Lung microvascular endothelial cell (primary cell): Measurements from ENCODE around the gene TRIM5. TPM values are rescaled to one million over a fixed set of nuclear protein-coding genes. Genes with fewer than 3 reads are reported as not detected.

Source experiments
- DNase-seq, 2 donors: peaks; one replicate each; pipeline versions ENCODE4 v3.0.0 to v3.0.0-alpha.2; 2010; ENCODE audit warnings: low read depth in 2 of 2
- total RNA-seq: library from RNA; depleted of rRNA; stranded (reverse); fragments of >200 nt; gene quantifications from 2 replicates; pipeline ENCODE4 v1.2.1, GENCODE V29; 2014

The TRIM5 gene
- total RNA-seq, 1 donor from 2014 or later: 75.4 TPM

DNA sequence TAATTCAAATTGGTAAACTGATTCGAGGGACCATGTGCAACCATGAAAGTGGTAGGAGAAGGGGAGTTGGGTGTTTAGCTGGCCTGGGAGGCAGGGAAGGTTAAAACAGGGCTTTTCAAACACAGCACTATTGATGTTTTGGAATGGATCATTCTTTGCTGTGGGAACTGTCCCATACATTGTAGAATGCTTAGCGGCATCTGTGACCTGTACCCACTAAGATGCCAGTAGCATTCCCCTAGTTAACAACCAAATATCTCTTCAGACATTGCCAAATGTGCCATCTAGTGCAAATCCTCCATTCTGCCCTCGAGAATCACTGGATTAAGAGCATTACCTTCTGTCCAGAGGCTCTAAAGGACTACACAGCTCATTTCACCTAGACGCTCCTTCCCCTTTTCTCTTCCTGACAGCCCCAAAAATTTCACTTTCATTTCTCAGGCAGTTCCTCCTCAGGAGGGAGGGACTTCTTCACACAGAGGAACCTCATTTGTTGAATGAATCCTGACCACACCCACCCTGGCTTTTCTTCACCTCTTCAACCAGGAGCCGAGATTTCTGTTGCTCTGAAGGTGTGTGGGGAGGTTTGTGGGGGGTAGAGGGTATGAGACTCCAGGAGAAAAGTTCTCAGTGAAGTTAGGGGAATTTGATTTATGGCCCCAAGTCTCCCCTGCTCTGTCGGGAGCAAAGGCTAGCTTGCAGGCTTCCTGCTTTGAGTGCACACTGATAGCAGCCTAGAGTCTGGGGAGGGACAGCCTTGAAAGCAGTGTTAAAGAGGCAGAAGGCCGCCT is 60.2 kb downstream of the TRIM5 start, which contains the start of gene TRIM34:
Gene TRIM34 (plus strand): TSS at position 513 of the 791 bp plus-strand sequence. CDS start 7,331 bp downstream, outside the sequence.
- peak; percentile 63 to 84 for DNase-seq

GRCh38 chr11:5622802-5623201 is 62.1 kb downstream of the TRIM5 start:
- DNase-seq: no peak

GRCh38 chr11:5621580-5621979 is 63.3 kb downstream of the TRIM5 start:
- DNase-seq: no peak

- DNase-seq: peak; percentile 43 to 92
These were observed 64.0 kb downstream of the TRIM5 start for GRCh38 chr11:5620651-5621521.

GRCh38 chr11:5618807-5619206 is 66.1 kb downstream of the TRIM5 start:
- peak in 1 of 2 donors; percentile 43 for DNase-seq

Other genes starting within 250 kb of the TRIM5 start
- gene OR51I1, start 243.6 kb downstream of the TRIM5 start, total RNA-seq: not detected in 2 replicates
- gene OR51I2, start 235.8 kb downstream of the TRIM5 start, total RNA-seq: not detected in 2 replicates
- not detected in 2 replicates for gene OR52D1, start 196.4 kb downstream of the TRIM5 start, total RNA-seq
- not detected in 2 replicates for gene UBQLN3, start 175.1 kb downstream of the TRIM5 start, total RNA-seq
- gene UBQLNL, start 168.4 kb downstream of the TRIM5 start, total RNA-seq: under 0.01 TPM in 1 of 2 replicates, not detected in the other
- under 0.01 TPM in 1 of 2 replicates, not detected in the other for gene OR52H1, start 136.5 kb downstream of the TRIM5 start, total RNA-seq
- gene OR52B6, start 104.2 kb downstream of the TRIM5 start, total RNA-seq: not detected in 2 replicates
- 0.99 and 3.3 TPM in 2 replicates for gene TRIM6, start 88.4 kb downstream of the TRIM5 start, total RNA-seq
- 8.5 and 9.4 TPM in 2 replicates for gene TRIM34, start 60.1 kb downstream of the TRIM5 start, total RNA-seq
- 47.0 and 66.9 TPM in 2 replicates for gene TRIM22, start 4.7 kb upstream of the TRIM5 start, total RNA-seq
- gene OR56B1, start 51.4 kb upstream of the TRIM5 start, total RNA-seq: not detected in 2 replicates
- gene OR52N4, start 69.2 kb upstream of the TRIM5 start, total RNA-seq: not detected in 2 replicates
- not detected in 2 replicates for gene OR52N5, start 98.3 kb upstream of the TRIM5 start, total RNA-seq
- not detected in 2 replicates for gene OR52N1, start 106.2 kb upstream of the TRIM5 start, total RNA-seq
- gene OR52N2, start 123.8 kb upstream of the TRIM5 start, total RNA-seq: not detected in 2 replicates
- gene OR52E6, start 156.8 kb upstream of the TRIM5 start, total RNA-seq: not detected in 2 replicates
- not detected in 2 replicates for gene OR52E8, start 172.6 kb upstream of the TRIM5 start, total RNA-seq
- gene OR52E4, start 195.6 kb upstream of the TRIM5 start, total RNA-seq: not detected in 2 replicates
- gene OR52E5, start 208.1 kb upstream of the TRIM5 start, total RNA-seq: not detected in 2 replicates